IMR-90 (cell line): ENCODE measurements around the gene GCN1. TPM values are rescaled to one million over a fixed set of nuclear protein-coding genes. Genes with fewer than 3 reads are reported as not detected.

Source experiments
- ELK1 ChIP-seq: fragments of 150-350 bp; IDR thresholded peaks from 2 replicates; pipeline ENCODE4 v1.6.1; 2016; ENCODE audit warnings: low read depth, mild to moderate bottlenecking, low read length, moderate library complexity, borderline replicate concordance
- SMC3 ChIP-seq: fragments of 150-350 bp; IDR thresholded peaks from 2 replicates; pipeline ENCODE4 v1.6.1; 2016; ENCODE audit warnings: low read depth, mild to moderate bottlenecking, antibody characterized with exemption, low read length, moderate library complexity
- polyA plus RNA-seq, 3 experiments: library from polyadenylated mRNA; depleted of rRNA; stranded (reverse); fragments of >200 nt; gene quantifications; 2 replicates each; pipeline ENCODE4 v1.2.3, GENCODE V29; 2012; ENCODE audit warnings: low replicate concordance in 1 of 3
- total RNA-seq: library from RNA; depleted of rRNA; stranded (reverse); fragments of >200 nt; gene quantifications from 2 replicates; pipeline ENCODE4 v1.2.3, GENCODE V29; 2012

GCN1 gene
- total and polyA plus RNA-seq, 2 of the 4 experiments (the other 2 are of a cell fraction), result 57.8 to 77.6 TPM

GRCh38 chr12:120229071-120229486 is 34.6 kb upstream of the GCN1 start (continued):
- no peak for TF ChIP-seq ELK1
- TF ChIP-seq SMC3, result no peak
